Stomach (tissue), 9 donors: ENCODE data around the gene TDRD3. TPM values are rescaled to one million over a fixed set of nuclear protein-coding genes. Genes with fewer than 3 reads are reported as not detected.

Source experiments
- DNase-seq, 2 donors: peaks; one replicate each; pipeline versions ENCODE4 v3.0.0 to v3.0.0-alpha.2; 2013 to 2019
- H3K27ac ChIP-seq, 5 donors: fragments of 200-600 bp in 4 of 5; sonication (generic) in 4 of 5; one replicate each; pipeline ENCODE4 v1.5.1; 2013 to 2019; ENCODE audit warnings: mild to moderate bottlenecking in 1 of 5, moderate library complexity in 1 of 5
- H3K27me3 ChIP-seq, 3 donors: fragments of 200-600 bp; sonication (generic); one replicate each; pipeline ENCODE4 v1.5.1; 2017 to 2019; ENCODE audit warnings: mixed run types in 1 of 3
- H3K36me3 ChIP-seq, 4 donors: fragments of 200-600 bp; sonication (generic); 1 replicate in 3 of 4; 2 replicates in 1 of 4; pipeline ENCODE4 v1.5.1; 2016 to 2019
- H3K4me1 ChIP-seq, 4 donors: fragments of 200-600 bp; sonication (generic); one replicate each; pipeline ENCODE4 v1.5.1; 2016 to 2019
- H3K4me3 ChIP-seq, 4 donors: fragments of 200-600 bp; sonication (generic) in 3 of 4; one replicate each; pipeline ENCODE4 v1.5.1; 2016 to 2019; ENCODE audit warnings: mild to moderate bottlenecking in 1 of 4
- H3K9me3 ChIP-seq, 4 donors: fragments of 200-600 bp; sonication (generic); one replicate each; pipeline ENCODE4 v1.5.1; 2016 to 2019
- EP300 ChIP-seq: sonication (generic); formaldehyde crosslinking; IDR thresholded peaks from one replicate; pipeline ENCODE4 v1.6.1; 2017; ENCODE audit warnings: antibody characterized with exemption
- POLR2A ChIP-seq, 4 donors: fragments of 450-650 bp; IDR thresholded peaks; one replicate each; pipeline ENCODE4 v1.6.1; 2016; ENCODE audit warnings: antibody characterized with exemption in 4 of 4, control low read depth in 2 of 4, mild to moderate bottlenecking in 1 of 4, moderate library complexity in 1 of 4
- POLR2AphosphoS5 ChIP-seq, 3 donors: sonication (generic); formaldehyde crosslinking; IDR thresholded peaks; one replicate each; pipeline ENCODE4 v1.6.1; 2016; ENCODE audit warnings: antibody characterized with exemption in 3 of 3
- WGBS, 5 donors: extraction: QIAGEN DNeasy Blood & Tissue Kit in 3 of 5; methylation state at CpG; one replicate each; pipeline versions ENCODE4 v1.1.5 to v1.1.7; 2013 to 2018; 5-methylcytosine and 5-hydroxymethylcytosine counted together
- intact Hi-C: fragments of 100-400 bp; cut with DNase I; formaldehyde crosslinking; loops from one replicate; pipeline ENCODE4 v1.15.1; 2023; ENCODE audit warnings: low total_unique reads
- polyA plus RNA-seq, 3 donors: library from polyadenylated mRNA; stranded (reverse); fragments of 200-250 nt; gene quantifications; one replicate each; pipeline ENCODE4 v1.2.3, GENCODE V29; 2013
- total RNA-seq, 5 donors: library from RNA; depleted of rRNA; stranded (reverse); fragments of >200 nt; gene quantifications; one replicate each; pipeline versions ENCODE4 v1.1.0 to v1.2.3, GENCODE V29; 2014 to 2016
- TF ChIP-seq, protein P1 (sequence below), 7 experiments: fragments of 450-650 bp in 4 of 7; fragments of 200-600 bp in 3 of 7; sonication (generic) in 3 of 7; IDR thresholded peaks; one replicate each; pipeline ENCODE4 v1.5.1; 2016 to 2019; ENCODE audit warnings: antibody characterized with exemption in 7 of 7, control low read depth in 2 of 7, mild to moderate bottlenecking in 1 of 7
- donor health status: healthy with polysubstance abuse.
- donor health status: Bipolar disorder and iron deficiency.
- donor health status: healthy.

Gene TDRD3
- total and polyA plus RNA-seq, 8 donors = 9.7 to 67.1 (median 24.2) TPM

GRCh38 chr13:60351855-60352615 is 45.0 kb upstream of the TDRD3 start:
- no peak for DNase-seq
- Histone ChIP-seq H3K27ac (no peak overlapping the region), H3K4me1 (peaks cover 0 to 10% (median 3%) of the 10 kb centered on the region in 4 donors), H3K36me3 (no peaks in the 10 kb centered on the region), H3K27me3 (no peaks in the 10 kb centered on the region), H3K4me3 (no peak overlapping the region), H3K9me3 (no peaks in the 10 kb centered on the region)
- TF ChIP-seq, protein P1, sequence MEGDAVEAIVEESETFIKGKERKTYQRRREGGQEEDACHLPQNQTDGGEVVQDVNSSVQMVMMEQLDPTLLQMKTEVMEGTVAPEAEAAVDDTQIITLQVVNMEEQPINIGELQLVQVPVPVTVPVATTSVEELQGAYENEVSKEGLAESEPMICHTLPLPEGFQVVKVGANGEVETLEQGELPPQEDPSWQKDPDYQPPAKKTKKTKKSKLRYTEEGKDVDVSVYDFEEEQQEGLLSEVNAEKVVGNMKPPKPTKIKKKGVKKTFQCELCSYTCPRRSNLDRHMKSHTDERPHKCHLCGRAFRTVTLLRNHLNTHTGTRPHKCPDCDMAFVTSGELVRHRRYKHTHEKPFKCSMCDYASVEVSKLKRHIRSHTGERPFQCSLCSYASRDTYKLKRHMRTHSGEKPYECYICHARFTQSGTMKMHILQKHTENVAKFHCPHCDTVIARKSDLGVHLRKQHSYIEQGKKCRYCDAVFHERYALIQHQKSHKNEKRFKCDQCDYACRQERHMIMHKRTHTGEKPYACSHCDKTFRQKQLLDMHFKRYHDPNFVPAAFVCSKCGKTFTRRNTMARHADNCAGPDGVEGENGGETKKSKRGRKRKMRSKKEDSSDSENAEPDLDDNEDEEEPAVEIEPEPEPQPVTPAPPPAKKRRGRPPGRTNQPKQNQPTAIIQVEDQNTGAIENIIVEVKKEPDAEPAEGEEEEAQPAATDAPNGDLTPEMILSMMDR (IDR thresholded peaks at IDR 0.05) = no peak
- TF ChIP-seq POLR2A (IDR thresholded peaks at IDR 0.05) (no peak), POLR2AphosphoS5 (IDR thresholded peaks at IDR 0.05) (no peak), EP300 (no peak)
- WGBS, 5 donors = 68 to 82% (median 76%) methylated on average over 4 of the region's 4 CpGs
- intact Hi-C loops = no loop called here

DNA sequence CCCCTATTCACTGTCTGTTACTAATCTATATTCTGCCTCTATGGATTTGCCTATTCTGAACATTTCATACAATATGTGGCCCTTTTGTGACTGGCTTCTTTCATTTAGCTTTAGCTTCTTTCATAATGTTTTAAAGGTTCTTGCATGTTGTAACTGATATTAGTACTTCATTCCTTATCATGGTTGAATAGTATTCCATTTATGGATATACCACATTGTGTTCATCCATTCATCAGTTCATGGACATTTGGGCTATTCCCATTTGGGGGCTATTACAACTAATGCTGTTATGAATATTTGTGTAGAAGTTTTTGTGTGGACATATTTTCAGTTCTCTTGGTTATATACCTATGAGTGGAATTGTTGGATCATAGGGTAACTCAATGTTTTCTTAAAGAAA is 44.4 kb upstream of the TDRD3 start:
- Histone ChIP-seq H3K4me3 (no peak overlapping the region), H3K36me3 (no peaks in the 10 kb centered on the region), H3K27me3 (no peaks in the 10 kb centered on the region), H3K27ac (no peak overlapping the region), H3K9me3 (no peaks in the 10 kb centered on the region), H3K4me1 (peaks cover 0 to 6% (median 2%) of the 10 kb centered on the region in 4 donors)
- intact Hi-C loops = no loop called here
- TF ChIP-seq POLR2AphosphoS5 (IDR thresholded peaks at IDR 0.05) (no peak), POLR2A (IDR thresholded peaks at IDR 0.05) (no peak), EP300 (no peak)
- TF ChIP-seq, protein P1 (IDR thresholded peaks at IDR 0.05) = no peak
- DNase-seq = no peak

DNA sequence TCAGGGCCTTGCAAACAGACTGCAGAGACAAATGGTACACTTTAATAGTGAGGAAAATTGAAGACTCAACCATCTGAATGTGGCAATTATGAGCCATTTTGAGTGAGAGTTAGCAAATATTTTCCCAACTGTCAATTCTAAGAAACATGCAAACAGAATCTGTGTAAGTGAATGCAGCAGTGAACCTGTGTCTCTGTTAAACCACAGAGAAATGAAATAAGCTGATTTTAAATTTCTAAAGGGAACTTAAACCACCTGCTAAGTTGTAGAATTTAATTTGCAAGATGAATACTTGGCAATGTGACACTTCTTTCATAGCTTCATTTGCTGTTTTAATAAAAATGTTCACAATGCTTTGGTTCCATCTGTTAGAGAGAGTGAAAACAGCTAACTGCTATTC is 42.0 kb upstream of the TDRD3 start:
- H3K9me3 ChIP-seq = no peaks in the 10 kb centered on the region
- no peaks in the 10 kb centered on the region for H3K4me1 ChIP-seq
- H3K27me3 ChIP-seq = no peaks in the 10 kb centered on the region
- TF ChIP-seq POLR2A (IDR thresholded peaks at IDR 0.05) (no peak), EP300 (no peak), POLR2AphosphoS5 (IDR thresholded peaks at IDR 0.05) (no peak)
- no peak overlapping the region for H3K4me3 ChIP-seq
- intact Hi-C loops = no loop called here
- no peak overlapping the region for H3K27ac ChIP-seq
- no peak for DNase-seq
- H3K36me3 ChIP-seq = no peaks in the 10 kb centered on the region

GRCh38 chr13:60356970-60357369 is 40.0 kb upstream of the TDRD3 start:
- H3K36me3 ChIP-seq = no peaks in the 10 kb centered on the region
- no peaks in the 10 kb centered on the region for H3K27me3 ChIP-seq
- DNase-seq = no peak
- no peak overlapping the region for H3K4me3 ChIP-seq
- TF ChIP-seq POLR2AphosphoS5 (IDR thresholded peaks at IDR 0.05) = no peak
- TF ChIP-seq EP300 = no peak
- TF ChIP-seq, protein P1 (IDR thresholded peaks at IDR 0.05) = no peak
- no peak for TF ChIP-seq POLR2A (IDR thresholded peaks at IDR 0.05)
- no peaks in the 10 kb centered on the region for H3K9me3 ChIP-seq
- intact Hi-C loops = no loop called here
- H3K4me1 ChIP-seq = no peaks in the 10 kb centered on the region
- H3K27ac ChIP-seq = no peak overlapping the region

DNA sequence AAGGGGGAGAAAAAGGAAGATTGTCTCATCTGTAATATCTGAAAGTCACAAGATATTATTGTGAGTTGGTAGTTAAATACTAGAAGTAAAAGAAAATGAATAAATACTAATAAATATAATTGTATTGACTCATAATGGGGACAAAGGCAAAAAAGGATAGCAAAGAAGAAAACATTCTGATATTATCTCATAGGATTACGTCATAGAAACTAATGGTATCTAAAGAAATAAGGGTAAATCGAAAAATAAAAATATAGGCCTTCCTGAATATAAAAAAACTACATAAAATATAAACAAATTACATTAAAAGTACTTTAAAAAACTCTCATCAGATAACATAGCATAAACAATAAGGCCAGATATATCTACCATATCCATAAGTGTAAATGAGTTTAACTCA is 38.6 kb upstream of the TDRD3 start:
- no peaks in the 10 kb centered on the region for H3K4me1 ChIP-seq
- H3K36me3 ChIP-seq = no peaks in the 10 kb centered on the region
- H3K4me3 ChIP-seq = no peak overlapping the region
- TF ChIP-seq POLR2A (IDR thresholded peaks at IDR 0.05) (no peak), POLR2AphosphoS5 (IDR thresholded peaks at IDR 0.05) (no peak), EP300 (no peak)
- TF ChIP-seq, protein P1 (IDR thresholded peaks at IDR 0.05) = no peak
- H3K27ac ChIP-seq = no peak overlapping the region
- no peaks in the 10 kb centered on the region for H3K27me3 ChIP-seq
- H3K9me3 ChIP-seq = no peaks in the 10 kb centered on the region
- intact Hi-C loops = no loop called here
- no peak for DNase-seq
- 83 to 94% (median 88%) methylated on average over 2 of the region's 2 CpGs for WGBS, 5 donors
